ENCODE data around the gene CDC7. TPM values are rescaled to one million over a fixed set of nuclear protein-coding genes. Genes with fewer than 3 reads are reported as not detected.

The CDC7 gene
- total RNA-seq, 3 donors from 2014 or later (not counting 1 experiment from before 2014, with no cell fraction given), result 7.2 to 11.4 (median 7.9) TPM

DNA sequence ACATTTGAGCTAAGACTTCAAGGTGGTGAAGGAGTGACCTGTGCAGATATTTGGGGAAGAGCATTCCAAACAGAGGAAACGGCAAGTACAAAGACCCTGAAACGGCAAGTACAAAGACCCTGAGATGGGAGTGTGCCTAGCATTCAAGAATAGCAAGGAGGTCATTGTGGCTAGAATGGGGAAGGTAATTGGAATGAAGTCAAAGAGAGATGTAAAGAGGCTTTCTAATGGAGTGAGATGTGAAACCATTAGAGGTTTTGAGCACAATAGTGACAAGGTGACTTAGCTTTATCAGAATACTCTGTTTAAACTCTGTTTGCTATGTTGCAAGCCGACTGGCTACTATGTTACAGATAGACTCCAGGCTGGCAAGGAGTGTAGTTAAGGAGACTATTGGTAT, 4.4 kb downstream of the CDC7 start:
- peaks cover 11 to 19% of the 10 kb centered on the region in 2 donors for H3K4me1 Mint-ChIP-seq
- 92% methylated on average over 3 of the region's 3 CpGs for WGBS (ENCODE audit: insufficient coverage)
- intact Hi-C loops (cut with micrococcal nuclease), result no loop called here
- TF ChIP-seq, protein P1, sequence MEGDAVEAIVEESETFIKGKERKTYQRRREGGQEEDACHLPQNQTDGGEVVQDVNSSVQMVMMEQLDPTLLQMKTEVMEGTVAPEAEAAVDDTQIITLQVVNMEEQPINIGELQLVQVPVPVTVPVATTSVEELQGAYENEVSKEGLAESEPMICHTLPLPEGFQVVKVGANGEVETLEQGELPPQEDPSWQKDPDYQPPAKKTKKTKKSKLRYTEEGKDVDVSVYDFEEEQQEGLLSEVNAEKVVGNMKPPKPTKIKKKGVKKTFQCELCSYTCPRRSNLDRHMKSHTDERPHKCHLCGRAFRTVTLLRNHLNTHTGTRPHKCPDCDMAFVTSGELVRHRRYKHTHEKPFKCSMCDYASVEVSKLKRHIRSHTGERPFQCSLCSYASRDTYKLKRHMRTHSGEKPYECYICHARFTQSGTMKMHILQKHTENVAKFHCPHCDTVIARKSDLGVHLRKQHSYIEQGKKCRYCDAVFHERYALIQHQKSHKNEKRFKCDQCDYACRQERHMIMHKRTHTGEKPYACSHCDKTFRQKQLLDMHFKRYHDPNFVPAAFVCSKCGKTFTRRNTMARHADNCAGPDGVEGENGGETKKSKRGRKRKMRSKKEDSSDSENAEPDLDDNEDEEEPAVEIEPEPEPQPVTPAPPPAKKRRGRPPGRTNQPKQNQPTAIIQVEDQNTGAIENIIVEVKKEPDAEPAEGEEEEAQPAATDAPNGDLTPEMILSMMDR (IDR thresholded peaks at IDR 0.05), result no peak
- peaks cover 3% of the 10 kb centered on the region for H3K36me3 ChIP-seq (ENCODE audit: control insufficient read depth, insufficient read depth, low read length)
- no peaks in the 10 kb centered on the region for H3K9me3 ChIP-seq (ENCODE audit: control insufficient read depth, insufficient read depth, low read length)
- no peak overlapping the region for H3K4me3 ChIP-seq (ENCODE audit: low read length)
- peaks cover 4% of the 10 kb centered on the region for H3K4me1 ChIP-seq (ENCODE audit: control insufficient read depth, insufficient read depth, low read length)
- no peak overlapping the region for H3K27ac ChIP-seq (ENCODE audit: low read length)
- no peaks in the 10 kb centered on the region for H3K9me3 Mint-ChIP-seq
- no peaks in the 10 kb centered on the region for H3K27me3 Mint-ChIP-seq (ENCODE audit: low read depth in 2 of 2)
- DNase-seq (no peak), ATAC-seq (no peak)
- H3K36me3 Mint-ChIP-seq, result no peaks in the 10 kb centered on the region
- H3K4me3 Mint-ChIP-seq, result no peak overlapping the region
- H3K27ac Mint-ChIP-seq, result no peak overlapping the region
- no peaks in the 10 kb centered on the region for H3K27me3 ChIP-seq (ENCODE audit: control insufficient read depth, insufficient read depth, low read length)

DNA sequence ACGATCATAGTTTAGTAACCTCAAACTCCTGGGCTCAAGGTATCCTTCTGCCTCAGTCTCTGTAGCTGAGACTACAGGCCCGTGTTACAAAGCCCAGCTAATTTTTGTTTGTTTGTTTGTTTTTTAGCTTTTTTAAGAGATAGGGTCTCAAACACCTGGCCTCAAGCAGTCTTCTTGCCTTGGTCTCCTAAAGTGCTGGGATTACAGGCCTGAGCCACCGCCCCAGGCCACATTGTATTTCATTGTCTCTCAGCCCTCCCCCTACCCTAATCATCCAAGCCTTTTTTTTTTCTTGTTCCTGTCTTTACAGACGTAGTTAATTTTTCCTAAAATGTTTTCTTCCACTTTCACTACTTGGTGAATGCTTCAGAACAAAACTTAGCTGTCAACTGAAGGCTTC, 5.4 kb downstream of the CDC7 start:
- H3K4me1 Mint-ChIP-seq, result peaks cover 11 to 19% of the 10 kb centered on the region in 2 donors
- Histone ChIP-seq H3K27me3 (ENCODE audit: control insufficient read depth, insufficient read depth, low read length) (no peaks in the 10 kb centered on the region), H3K9me3 (ENCODE audit: control insufficient read depth, insufficient read depth, low read length) (no peaks in the 10 kb centered on the region), H3K4me3 (ENCODE audit: low read length) (no peak overlapping the region), H3K27ac (ENCODE audit: low read length) (no peak overlapping the region), H3K4me1 (ENCODE audit: control insufficient read depth, insufficient read depth, low read length) (peaks cover 4% of the 10 kb centered on the region), H3K36me3 (ENCODE audit: control insufficient read depth, insufficient read depth, low read length) (peaks cover 3% of the 10 kb centered on the region)
- no peaks in the 10 kb centered on the region for H3K36me3 Mint-ChIP-seq
- TF ChIP-seq, protein P1 (IDR thresholded peaks at IDR 0.05), result no peak
- 88% methylated on average over 4 of the region's 4 CpGs for WGBS (ENCODE audit: insufficient coverage)
- DNase-seq (no peak), ATAC-seq (no peak)
- H3K27ac Mint-ChIP-seq, result no peak overlapping the region
- H3K27me3 Mint-ChIP-seq (ENCODE audit: low read depth in 2 of 2), result no peaks in the 10 kb centered on the region
- no peaks in the 10 kb centered on the region for H3K9me3 Mint-ChIP-seq
- intact Hi-C loops (cut with micrococcal nuclease), result no loop called here
- H3K4me3 Mint-ChIP-seq, result no peak overlapping the region

DNA sequence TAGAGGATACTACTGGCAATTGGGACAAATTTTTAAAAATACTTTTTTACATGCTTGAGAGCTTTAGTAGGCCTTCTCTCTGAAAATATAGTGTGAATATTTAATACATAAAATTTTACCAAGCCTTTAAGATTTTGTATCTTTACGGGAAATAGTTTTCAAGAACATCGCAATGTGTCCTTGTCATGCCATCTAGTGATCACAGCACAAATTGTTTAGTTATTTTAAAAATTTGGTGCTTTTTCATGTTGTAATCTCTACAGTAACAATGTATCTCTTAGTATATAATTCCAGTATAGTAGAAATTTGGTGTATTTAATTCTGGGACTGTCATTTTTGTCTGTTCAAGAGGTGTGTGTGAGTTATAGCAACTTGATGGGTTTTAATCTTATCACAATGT, 6.7 kb downstream of the CDC7 start:
- peaks cover 4 to 13% of the 10 kb centered on the region in 2 donors for H3K4me1 Mint-ChIP-seq
- Histone ChIP-seq H3K27ac (ENCODE audit: low read length) (no peak overlapping the region), H3K27me3 (ENCODE audit: control insufficient read depth, insufficient read depth, low read length) (no peaks in the 10 kb centered on the region), H3K9me3 (ENCODE audit: control insufficient read depth, insufficient read depth, low read length) (no peaks in the 10 kb centered on the region), H3K36me3 (ENCODE audit: control insufficient read depth, insufficient read depth, low read length) (peaks cover 3% of the 10 kb centered on the region), H3K4me1 (ENCODE audit: control insufficient read depth, insufficient read depth, low read length) (no peaks in the 10 kb centered on the region), H3K4me3 (ENCODE audit: low read length) (no peak overlapping the region)
- DNase-seq (no peak), ATAC-seq (no peak)
- no peaks in the 10 kb centered on the region for H3K27me3 Mint-ChIP-seq (ENCODE audit: low read depth in 2 of 2)
- no peak overlapping the region for H3K4me3 Mint-ChIP-seq
- H3K27ac Mint-ChIP-seq, result no peak overlapping the region
- TF ChIP-seq, protein P1 (IDR thresholded peaks at IDR 0.05), result no peak
- 100% methylated on average over 2 of the region's 2 CpGs for WGBS (ENCODE audit: insufficient coverage)
- no peaks in the 10 kb centered on the region for H3K36me3 Mint-ChIP-seq
- intact Hi-C loops (cut with micrococcal nuclease), result no loop called here
- no peaks in the 10 kb centered on the region for H3K9me3 Mint-ChIP-seq

DNA sequence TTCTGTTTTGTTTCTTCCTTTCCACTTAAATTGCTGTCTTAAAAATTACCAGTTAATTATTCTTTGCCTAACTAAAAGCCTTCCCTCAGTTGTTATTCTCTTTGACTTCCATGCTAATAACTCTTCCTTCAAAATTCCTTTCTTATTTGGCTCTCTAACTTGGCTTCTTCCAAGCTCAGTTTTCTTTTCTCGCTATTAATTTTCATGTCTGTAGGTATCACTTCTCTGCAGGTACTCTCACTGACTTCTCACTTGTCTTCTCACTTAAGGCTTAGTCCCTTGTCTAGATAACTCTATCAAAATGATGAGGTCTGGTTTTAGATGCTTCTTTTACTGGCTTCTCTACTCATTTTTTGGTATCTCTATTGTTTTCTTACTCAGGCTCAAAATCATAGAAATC, 10.1 kb downstream of the CDC7 start:
- no peaks in the 10 kb centered on the region for H3K9me3 Mint-ChIP-seq
- WGBS (ENCODE audit: insufficient coverage), result 90% methylated on average over 1 of the region's 1 CpG
- Histone ChIP-seq H3K4me3 (ENCODE audit: low read length) (no peak overlapping the region), H3K9me3 (ENCODE audit: control insufficient read depth, insufficient read depth, low read length) (no peaks in the 10 kb centered on the region), H3K36me3 (ENCODE audit: control insufficient read depth, insufficient read depth, low read length) (peaks cover 3% of the 10 kb centered on the region), H3K4me1 (ENCODE audit: control insufficient read depth, insufficient read depth, low read length) (no peaks in the 10 kb centered on the region), H3K27me3 (ENCODE audit: control insufficient read depth, insufficient read depth, low read length) (no peaks in the 10 kb centered on the region), H3K27ac (ENCODE audit: low read length) (no peak overlapping the region)
- ATAC-seq (no peak), DNase-seq (no peak)
- H3K4me3 Mint-ChIP-seq, result no peak overlapping the region
- no peaks in the 10 kb centered on the region for H3K27me3 Mint-ChIP-seq (ENCODE audit: low read depth in 2 of 2)
- H3K27ac Mint-ChIP-seq, result no peak overlapping the region
- peaks cover 11 to 24% of the 10 kb centered on the region in 2 donors for H3K4me1 Mint-ChIP-seq
- intact Hi-C loops (cut with micrococcal nuclease), result loop anchor here (5.0 kb wide), 7 partner anchors 37 to 372 kb away; no protein-coding TSS in a partner anchor
- H3K36me3 Mint-ChIP-seq, result peaks cover 6% of the 10 kb centered on the region
- TF ChIP-seq, protein P1 (IDR thresholded peaks at IDR 0.05), result no peak

Data from natural killer cell (primary cell).